GM23338 (cell line): ENCODE data around the gene FRMD4A. TPM values are rescaled to one million over a fixed set of nuclear protein-coding genes. Genes with fewer than 3 reads are reported as not detected.

Experiments used
- ATAC-seq: fragments of 200-7000 bp; cut with Tn5 transposase; 3 replicates; pipeline ENCODE4 v1.9.1; 2020
- DNase-seq: peaks from one replicate; pipeline ENCODE4 v3.0.0-alpha.2; 2015; ENCODE audit warnings: low spot score
- H2AFZ ChIP-seq: fragments of 200-600 bp; sonication (generic); 2 replicates; pipeline ENCODE4 v1.8.0; 2016; ENCODE audit warnings: antibody characterized with exemption, mild to moderate bottlenecking, moderate library complexity
- H3F3A ChIP-seq: fragments of 200-600 bp; sonication (generic); replicated peaks from 2 replicates; pipeline ENCODE4 v1.8.0; 2017; ENCODE audit warnings: antibody characterized with exemption, mixed run types, low read depth
- H3K27ac ChIP-seq: fragments of 200-600 bp; sonication (generic); 2 replicates; pipeline ENCODE4 v1.6.1; 2016; ENCODE audit warnings: low read depth
- H3K27me3 ChIP-seq: fragments of 200-600 bp; sonication (generic); 2 replicates; pipeline ENCODE4 v1.8.0; 2016; ENCODE audit warnings: mild to moderate bottlenecking, mixed run types, moderate library complexity; ENCODE audit not compliant: insufficient read depth
- H3K36me3 ChIP-seq: fragments of 200-600 bp; sonication (generic); 2 replicates; pipeline ENCODE4 v1.8.0; 2016; ENCODE audit warnings: mild to moderate bottlenecking; ENCODE audit not compliant: insufficient read depth
- H3K4me1 ChIP-seq: fragments of 200-600 bp; sonication (generic); 2 replicates; pipeline ENCODE4 v1.8.0; 2016; ENCODE audit warnings: mild to moderate bottlenecking, moderate library complexity; ENCODE audit not compliant: insufficient read depth
- H3K4me2 ChIP-seq: fragments of 200-600 bp; sonication (generic); 2 replicates; pipeline ENCODE4 v1.7.1; 2017; ENCODE audit warnings: mixed run types
- H3K4me3 ChIP-seq: fragments of 200-600 bp; sonication (generic); 2 replicates; pipeline ENCODE4 v1.6.1; 2016; ENCODE audit warnings: mixed run types
- H3K79me2 ChIP-seq: fragments of 200-600 bp; sonication (generic); replicated peaks from 2 replicates; pipeline ENCODE4 v1.8.0; 2017; ENCODE audit warnings: mild to moderate bottlenecking; ENCODE audit not compliant: insufficient read depth
- H3K9me2 ChIP-seq: fragments of 200-600 bp; sonication (generic); 2 replicates; pipeline ENCODE4 v1.8.0; 2017; ENCODE audit not compliant: insufficient read depth
- H4K20me1 ChIP-seq: fragments of 200-600 bp; sonication (generic); replicated peaks from 2 replicates; pipeline ENCODE4 v1.8.0; 2017; ENCODE audit warnings: mild to moderate bottlenecking; ENCODE audit not compliant: insufficient read depth
- H3K27ac Mint-ChIP-seq: 2 replicates; pipeline ENCODE4 v1.8.0; 2020; ENCODE audit warnings: inconsistent platforms, mild to moderate bottlenecking, moderate library complexity, mixed read lengths
- H3K27me3 Mint-ChIP-seq: 3 replicates; pipeline ENCODE4 v1.8.0; 2022; ENCODE audit warnings: low read depth, mild to moderate bottlenecking, moderate library complexity, mixed read lengths, inconsistent platforms; ENCODE audit not compliant: insufficient read depth, poor library complexity
- H3K36me3 Mint-ChIP-seq: 3 replicates; pipeline ENCODE4 v1.8.0; 2021; ENCODE audit warnings: low read depth, mild to moderate bottlenecking, inconsistent platforms, moderate library complexity, mixed read lengths
- H3K4me1 Mint-ChIP-seq: 3 replicates; pipeline ENCODE4 v1.8.0; 2020; ENCODE audit warnings: mild to moderate bottlenecking, inconsistent platforms, mixed read lengths
- H3K4me3 Mint-ChIP-seq: 3 replicates; pipeline ENCODE4 v1.8.0; 2021; ENCODE audit warnings: moderate library complexity, mild to moderate bottlenecking, inconsistent platforms, mixed read lengths
- H3K9me3 Mint-ChIP-seq: 3 replicates; pipeline ENCODE4 v1.8.0; 2020; ENCODE audit warnings: moderate library complexity, mild to moderate bottlenecking, inconsistent platforms, mixed read lengths
- CREB1 ChIP-seq: fragments of 250-450 bp; sonication (Bioruptor Pico); IDR thresholded peaks from 2 replicates; pipeline ENCODE4 v1.5.0; 2020; ENCODE audit warnings: low read depth, mild to moderate bottlenecking, moderate library complexity
- EZH2 ChIP-seq: fragments of 200-600 bp; sonication (generic); IDR thresholded peaks from one replicate; pipeline ENCODE4 v1.8.0; 2017; ENCODE audit warnings: antibody characterized with exemption, mild to moderate bottlenecking, low read depth; ENCODE audit not compliant: unreplicated experiment
- EZH2phosphoT487 ChIP-seq: fragments of 200-600 bp; sonication (generic); IDR thresholded peaks from one replicate; pipeline ENCODE4 v1.8.1; 2018; ENCODE audit warnings: antibody characterized with exemption; ENCODE audit not compliant: unreplicated experiment
- JUNB ChIP-seq: IDR thresholded peaks from one replicate; pipeline ENCODE4 v1.6.1; 2016; ENCODE audit warnings: antibody characterized with exemption; ENCODE audit not compliant: unreplicated experiment
- ZNF331 ChIP-seq: fragments of 250-450 bp; sonication (Bioruptor Pico); IDR thresholded peaks from 2 replicates; pipeline ENCODE4 v1.5.0; 2020; ENCODE audit warnings: low read depth, mild to moderate bottlenecking, moderate library complexity
- polyA plus RNA-seq: library from polyadenylated mRNA; unstranded; fragments of >200 nt; fragmentation: Nextera tagmentation; extraction: Ambion mirVana; gene quantifications from 2 replicates; pipeline ENCODE4 v1.2.1, GENCODE V29; 2016
- total RNA-seq: library from RNA; depleted of rRNA; stranded (reverse); fragments of >200 nt; shearing (Covaris generic); gene quantifications from 2 replicates; pipeline ENCODE4 v1.2.3, GENCODE V29; 2014
- TF ChIP-seq, protein P1 (sequence below), 2 experiments: fragments of 200-600 bp in 1 of 2; sonication (generic) in 1 of 2; conservative IDR thresholded peaks; 2 replicates each; pipeline versions ENCODE4 v1.5.1 to v1.6.1; 2016 to 2017; ENCODE audit warnings: antibody characterized with exemption in 2 of 2, low read depth in 2 of 2, mild to moderate bottlenecking in 2 of 2, moderate library complexity in 1 of 2
- TF ChIP-seq, protein P2 (sequence below): IDR thresholded peaks from one replicate; pipeline ENCODE4 v1.6.1; 2018; ENCODE audit warnings: antibody characterized with exemption; ENCODE audit not compliant: unreplicated experiment

Gene FRMD4A
- total and polyA plus RNA-seq, 2 experiments from 2014 or later: 14.0 to 20.1 TPM

DNA sequence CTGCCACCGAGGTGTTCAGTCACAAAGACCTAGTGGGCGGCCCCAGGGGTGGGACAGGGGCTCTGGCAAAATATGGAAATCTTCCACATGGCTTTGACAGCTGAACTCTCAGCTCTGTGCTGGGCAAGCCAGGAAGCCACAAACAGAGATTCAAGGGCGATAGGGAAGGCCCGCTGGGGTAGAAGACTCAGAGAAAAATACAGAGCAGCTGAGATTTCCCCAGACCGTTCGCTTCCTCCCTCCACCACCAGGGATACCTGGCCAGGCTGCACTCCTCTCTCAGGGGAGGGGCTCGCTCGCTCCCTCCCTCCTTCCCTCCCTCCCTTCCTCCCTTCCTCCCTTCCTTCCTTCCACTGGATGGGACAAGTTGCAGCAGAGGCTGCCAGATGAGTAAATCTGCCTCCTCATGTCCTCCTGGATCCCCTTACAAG, 483.5 kb downstream of the FRMD4A start:
- no peak overlapping the region for H3K27ac ChIP-seq
- peaks cover 13% of the 10 kb centered on the region for H3K4me1 ChIP-seq
- H3K9me2 ChIP-seq: no peaks in the 10 kb centered on the region
- Mint-ChIP-seq H3K9me3 (peaks cover 4% of the 10 kb centered on the region), H3K27me3 (peaks cover 15% of the 10 kb centered on the region), H3K4me1 (peaks cover 29% of the 10 kb centered on the region), H3K4me3 (no peak overlapping the region), H3K36me3 (peaks cover 9% of the 10 kb centered on the region; the same call in 2 of the 3 replicates), H3K27ac (no peak overlapping the region)
- no peaks in the 10 kb centered on the region for H3K36me3 ChIP-seq
- DNase-seq (peak; percentile 74), ATAC-seq (peak; percentile 91)
- H3K4me2 ChIP-seq: peak overlapping the region; percentile 32; the same call in 1 of the 2 replicates
- H2AFZ ChIP-seq: no peak overlapping the region
- no peaks in the 10 kb centered on the region for H3F3A ChIP-seq
- TF ChIP-seq EZH2: no peak
- TF ChIP-seq, protein P1, sequence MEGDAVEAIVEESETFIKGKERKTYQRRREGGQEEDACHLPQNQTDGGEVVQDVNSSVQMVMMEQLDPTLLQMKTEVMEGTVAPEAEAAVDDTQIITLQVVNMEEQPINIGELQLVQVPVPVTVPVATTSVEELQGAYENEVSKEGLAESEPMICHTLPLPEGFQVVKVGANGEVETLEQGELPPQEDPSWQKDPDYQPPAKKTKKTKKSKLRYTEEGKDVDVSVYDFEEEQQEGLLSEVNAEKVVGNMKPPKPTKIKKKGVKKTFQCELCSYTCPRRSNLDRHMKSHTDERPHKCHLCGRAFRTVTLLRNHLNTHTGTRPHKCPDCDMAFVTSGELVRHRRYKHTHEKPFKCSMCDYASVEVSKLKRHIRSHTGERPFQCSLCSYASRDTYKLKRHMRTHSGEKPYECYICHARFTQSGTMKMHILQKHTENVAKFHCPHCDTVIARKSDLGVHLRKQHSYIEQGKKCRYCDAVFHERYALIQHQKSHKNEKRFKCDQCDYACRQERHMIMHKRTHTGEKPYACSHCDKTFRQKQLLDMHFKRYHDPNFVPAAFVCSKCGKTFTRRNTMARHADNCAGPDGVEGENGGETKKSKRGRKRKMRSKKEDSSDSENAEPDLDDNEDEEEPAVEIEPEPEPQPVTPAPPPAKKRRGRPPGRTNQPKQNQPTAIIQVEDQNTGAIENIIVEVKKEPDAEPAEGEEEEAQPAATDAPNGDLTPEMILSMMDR (conservative IDR thresholded peaks at IDR 0.05; ENCODE audit: low read depth in 2 of 2): peak in 1 of 2 experiments; percentile 37; a peak in 1 of 4 replicates
- no peak overlapping the region for H3K4me3 ChIP-seq
- H3K79me2 ChIP-seq: 0 out of 2 replicates have a peak, but pooled peaks cover 5% of the 10 kb centered on the region
- no peaks in the 10 kb centered on the region for H3K27me3 ChIP-seq
- no peaks in the 10 kb centered on the region for H4K20me1 ChIP-seq

DNA sequence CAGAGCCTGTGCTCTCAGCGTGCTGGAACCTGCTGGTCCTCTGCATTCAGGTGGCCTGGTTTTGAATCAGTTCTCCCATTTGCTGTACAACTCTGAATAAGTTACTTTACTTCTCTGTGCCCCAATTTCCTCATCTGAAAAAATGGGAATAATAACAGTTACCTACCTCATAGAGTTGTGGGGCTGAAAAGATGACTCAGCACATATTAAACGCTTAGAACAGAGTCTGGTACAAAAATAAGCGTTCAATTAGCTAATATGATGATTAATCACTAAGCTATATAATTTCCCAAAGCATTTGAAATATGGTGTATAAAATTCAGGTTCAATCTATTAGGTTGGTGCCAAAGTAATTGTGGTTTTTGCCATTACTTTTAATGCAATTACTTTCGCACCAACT, 484.8 kb downstream of the FRMD4A start:
- ATAC-seq: no peak

DNA sequence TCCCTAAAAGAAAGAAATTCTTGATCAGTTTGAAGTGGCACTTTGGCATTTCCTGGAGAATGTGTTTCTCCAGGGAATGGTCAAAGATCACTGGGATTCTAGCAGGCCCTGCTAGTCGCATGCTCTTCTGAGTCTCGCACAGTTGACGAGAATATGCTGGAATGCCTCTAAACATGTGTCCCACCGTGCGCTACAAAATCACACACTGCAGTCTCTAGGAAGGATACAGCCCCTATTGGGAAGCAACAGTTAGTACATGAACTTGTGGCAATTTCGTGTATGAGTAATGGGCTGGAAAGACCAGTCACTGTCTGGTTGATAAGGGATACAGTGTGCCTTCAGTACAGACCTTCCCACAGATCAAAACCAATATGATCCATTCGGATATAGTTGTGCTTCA, 486.1 kb downstream of the FRMD4A start:
- TF ChIP-seq EZH2: no peak
- TF ChIP-seq, protein P2, sequence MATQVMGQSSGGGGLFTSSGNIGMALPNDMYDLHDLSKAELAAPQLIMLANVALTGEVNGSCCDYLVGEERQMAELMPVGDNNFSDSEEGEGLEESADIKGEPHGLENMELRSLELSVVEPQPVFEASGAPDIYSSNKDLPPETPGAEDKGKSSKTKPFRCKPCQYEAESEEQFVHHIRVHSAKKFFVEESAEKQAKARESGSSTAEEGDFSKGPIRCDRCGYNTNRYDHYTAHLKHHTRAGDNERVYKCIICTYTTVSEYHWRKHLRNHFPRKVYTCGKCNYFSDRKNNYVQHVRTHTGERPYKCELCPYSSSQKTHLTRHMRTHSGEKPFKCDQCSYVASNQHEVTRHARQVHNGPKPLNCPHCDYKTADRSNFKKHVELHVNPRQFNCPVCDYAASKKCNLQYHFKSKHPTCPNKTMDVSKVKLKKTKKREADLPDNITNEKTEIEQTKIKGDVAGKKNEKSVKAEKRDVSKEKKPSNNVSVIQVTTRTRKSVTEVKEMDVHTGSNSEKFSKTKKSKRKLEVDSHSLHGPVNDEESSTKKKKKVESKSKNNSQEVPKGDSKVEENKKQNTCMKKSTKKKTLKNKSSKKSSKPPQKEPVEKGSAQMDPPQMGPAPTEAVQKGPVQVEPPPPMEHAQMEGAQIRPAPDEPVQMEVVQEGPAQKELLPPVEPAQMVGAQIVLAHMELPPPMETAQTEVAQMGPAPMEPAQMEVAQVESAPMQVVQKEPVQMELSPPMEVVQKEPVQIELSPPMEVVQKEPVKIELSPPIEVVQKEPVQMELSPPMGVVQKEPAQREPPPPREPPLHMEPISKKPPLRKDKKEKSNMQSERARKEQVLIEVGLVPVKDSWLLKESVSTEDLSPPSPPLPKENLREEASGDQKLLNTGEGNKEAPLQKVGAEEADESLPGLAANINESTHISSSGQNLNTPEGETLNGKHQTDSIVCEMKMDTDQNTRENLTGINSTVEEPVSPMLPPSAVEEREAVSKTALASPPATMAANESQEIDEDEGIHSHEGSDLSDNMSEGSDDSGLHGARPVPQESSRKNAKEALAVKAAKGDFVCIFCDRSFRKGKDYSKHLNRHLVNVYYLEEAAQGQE: no peak
- TF ChIP-seq JUNB: no peak
- H3K9me2 ChIP-seq: no peaks in the 10 kb centered on the region
- H3F3A ChIP-seq: no peaks in the 10 kb centered on the region
- no peaks in the 10 kb centered on the region for H4K20me1 ChIP-seq
- H3K27me3 Mint-ChIP-seq: peaks cover 16% of the 10 kb centered on the region
- H3K4me2 ChIP-seq: no peak overlapping the region
- peaks cover 13% of the 10 kb centered on the region for H3K4me1 ChIP-seq
- H3K4me1 Mint-ChIP-seq: peaks cover 29% of the 10 kb centered on the region
- no peaks in the 10 kb centered on the region for H3K27me3 ChIP-seq
- no peak overlapping the region for H3K4me3 ChIP-seq
- no peak overlapping the region for H2AFZ ChIP-seq
- DNase-seq (no peak), ATAC-seq (no peak)
- H3K27ac Mint-ChIP-seq: no peak overlapping the region
- peaks cover 28% of the 10 kb centered on the region for H3K36me3 Mint-ChIP-seq
- H3K4me3 Mint-ChIP-seq: no peak overlapping the region
- H3K79me2 ChIP-seq: 0 out of 2 replicates have a peak, but pooled peaks cover 5% of the 10 kb centered on the region
- peaks cover 20% of the 10 kb centered on the region for H3K9me3 Mint-ChIP-seq
- 0 out of 2 replicates have a peak, but pooled peaks cover 7% of the 10 kb centered on the region for H3K36me3 ChIP-seq
- no peak overlapping the region for H3K27ac ChIP-seq

More for the DNA sequence above, 484.8 kb downstream of the FRMD4A start:
- Histone ChIP-seq H3K27ac (no peak overlapping the region), H3F3A (no peaks in the 10 kb centered on the region), H4K20me1 (no peaks in the 10 kb centered on the region), H2AFZ (no peak overlapping the region), H3K79me2 (0 out of 2 replicates have a peak, but pooled peaks cover 5% of the 10 kb centered on the region), H3K27me3 (no peaks in the 10 kb centered on the region), H3K4me3 (no peak overlapping the region), H3K36me3 (0 out of 2 replicates have a peak, but pooled peaks cover 7% of the 10 kb centered on the region), H3K4me2 (no peak overlapping the region), H3K9me2 (no peaks in the 10 kb centered on the region), H3K4me1 (peaks cover 13% of the 10 kb centered on the region)
- H3K36me3 Mint-ChIP-seq: peaks cover 22% of the 10 kb centered on the region
- H3K27me3 Mint-ChIP-seq: peaks cover 15% of the 10 kb centered on the region
- TF ChIP-seq EZH2phosphoT487 (no peak), CREB1 (CRISPR knock-in tag) (no peak), ZNF331 (CRISPR knock-in tag) (no peak)
- DNase-seq: no peak
- H3K27ac Mint-ChIP-seq: no peak overlapping the region
- no peak overlapping the region for H3K4me3 Mint-ChIP-seq
- peaks cover 18% of the 10 kb centered on the region for H3K9me3 Mint-ChIP-seq
- peaks cover 29% of the 10 kb centered on the region for H3K4me1 Mint-ChIP-seq
